Prostate gland (tissue), 2 donors: ENCODE measurements around the gene TRIM25. TPM values are rescaled to one million over a fixed set of nuclear protein-coding genes. Genes with fewer than 3 reads are reported as not detected.

Experiments used
- DNase-seq: peaks from one replicate; pipeline ENCODE4 v3.0.0-alpha.2; 2019; ENCODE audit warnings: low spot score
- H3K27ac ChIP-seq, 2 donors: fragments of 200-600 bp; sonication (generic); 2 replicates each; pipeline ENCODE4 v1.5.1; 2017 to 2019
- H3K27me3 ChIP-seq: fragments of 200-600 bp; sonication (generic); replicated peaks from 2 replicates; pipeline ENCODE4 v1.5.1; 2019; ENCODE audit not compliant: insufficient read depth
- H3K36me3 ChIP-seq, 2 donors: fragments of 200-600 bp; sonication (generic); 1 replicate in 1 of 2; 2 replicates in 1 of 2; pipeline versions ENCODE4 v1.5.1 to v1.8.1; 2017 to 2019
- H3K4me1 ChIP-seq: fragments of 200-600 bp; sonication (generic); replicated peaks from 2 replicates; pipeline ENCODE4 v1.5.1; 2019
- H3K4me3 ChIP-seq, 2 donors: fragments of 200-600 bp; sonication (generic); 2 replicates each; pipeline ENCODE4 v1.5.1; 2017 to 2019
- H3K9me3 ChIP-seq: fragments of 200-600 bp; sonication (generic); 2 replicates; pipeline ENCODE4 v1.5.1; 2017
- POLR2A ChIP-seq: fragments of 450-650 bp; IDR thresholded peaks from one replicate; pipeline ENCODE4 v1.6.1; 2016; ENCODE audit warnings: antibody characterized with exemption, mild to moderate bottlenecking
- POLR2AphosphoS5 ChIP-seq: sonication (generic); formaldehyde crosslinking; IDR thresholded peaks from one replicate; pipeline ENCODE4 v1.6.1; 2017; ENCODE audit warnings: antibody characterized with exemption
- WGBS: methylation state at CpG from one replicate; pipeline ENCODE4 v1.1.5; 2018; 5-methylcytosine and 5-hydroxymethylcytosine counted together
- intact Hi-C: fragments of 100-400 bp; cut with DNase I; formaldehyde crosslinking; loops from one replicate; pipeline ENCODE4 v1.14.2; 2022
- total RNA-seq, 2 donors: library from RNA; depleted of rRNA; stranded (reverse); fragments of >200 nt; gene quantifications; one replicate each; pipeline ENCODE4 v1.1.0, GENCODE V29; 2016
- TF ChIP-seq, protein P1 (sequence below), 4 experiments: fragments of 200-600 bp in 2 of 4; fragments of 450-650 bp in 2 of 4; sonication (generic) in 2 of 4; IDR thresholded peaks; 1 replicate in 3 of 4; 2 replicates in 1 of 4; pipeline ENCODE4 v1.5.1; 2016 to 2019; ENCODE audit warnings: antibody characterized with exemption in 4 of 4, mild to moderate bottlenecking in 2 of 4, moderate library complexity in 2 of 4

TRIM25 gene
- total RNA-seq, 2 donors from 2014 or later = 28.7 to 49.0 TPM

DNA sequence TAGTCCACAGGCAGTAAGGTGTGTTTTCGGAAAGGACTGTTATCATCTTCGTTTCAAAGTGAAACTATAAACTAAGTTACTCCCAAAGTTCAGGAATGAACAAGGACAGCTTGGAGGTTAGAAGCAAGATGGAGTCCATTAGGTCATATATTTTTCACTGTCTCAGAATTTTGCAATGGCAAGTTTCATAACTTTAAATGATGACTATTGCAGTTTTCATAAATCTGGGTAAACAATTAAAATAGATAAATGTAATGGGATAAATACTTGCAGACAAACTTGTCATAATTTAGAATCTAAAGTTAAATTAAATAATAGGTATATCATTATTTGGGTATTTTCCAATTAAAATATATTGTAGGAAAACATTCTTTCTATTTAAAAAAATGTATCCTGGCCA lies 14.7 kb upstream of the TRIM25 start:
- Histone ChIP-seq H3K27me3 (no peaks in the 10 kb centered on the region), H3K9me3 (no peaks in the 10 kb centered on the region), H3K36me3 (no peaks in the 10 kb centered on the region), H3K4me1 (no peaks in the 10 kb centered on the region), H3K4me3 (no peak overlapping the region), H3K27ac (no peak overlapping the region)
- intact Hi-C loops = no loop called here
- DNase-seq = no peak
- TF ChIP-seq POLR2A = no peak
- TF ChIP-seq, protein P1, sequence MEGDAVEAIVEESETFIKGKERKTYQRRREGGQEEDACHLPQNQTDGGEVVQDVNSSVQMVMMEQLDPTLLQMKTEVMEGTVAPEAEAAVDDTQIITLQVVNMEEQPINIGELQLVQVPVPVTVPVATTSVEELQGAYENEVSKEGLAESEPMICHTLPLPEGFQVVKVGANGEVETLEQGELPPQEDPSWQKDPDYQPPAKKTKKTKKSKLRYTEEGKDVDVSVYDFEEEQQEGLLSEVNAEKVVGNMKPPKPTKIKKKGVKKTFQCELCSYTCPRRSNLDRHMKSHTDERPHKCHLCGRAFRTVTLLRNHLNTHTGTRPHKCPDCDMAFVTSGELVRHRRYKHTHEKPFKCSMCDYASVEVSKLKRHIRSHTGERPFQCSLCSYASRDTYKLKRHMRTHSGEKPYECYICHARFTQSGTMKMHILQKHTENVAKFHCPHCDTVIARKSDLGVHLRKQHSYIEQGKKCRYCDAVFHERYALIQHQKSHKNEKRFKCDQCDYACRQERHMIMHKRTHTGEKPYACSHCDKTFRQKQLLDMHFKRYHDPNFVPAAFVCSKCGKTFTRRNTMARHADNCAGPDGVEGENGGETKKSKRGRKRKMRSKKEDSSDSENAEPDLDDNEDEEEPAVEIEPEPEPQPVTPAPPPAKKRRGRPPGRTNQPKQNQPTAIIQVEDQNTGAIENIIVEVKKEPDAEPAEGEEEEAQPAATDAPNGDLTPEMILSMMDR (IDR thresholded peaks at IDR 0.05) = no peak
- TF ChIP-seq POLR2AphosphoS5 = no peak
- 100% methylated on average over 2 of the region's 2 CpGs for WGBS

DNA sequence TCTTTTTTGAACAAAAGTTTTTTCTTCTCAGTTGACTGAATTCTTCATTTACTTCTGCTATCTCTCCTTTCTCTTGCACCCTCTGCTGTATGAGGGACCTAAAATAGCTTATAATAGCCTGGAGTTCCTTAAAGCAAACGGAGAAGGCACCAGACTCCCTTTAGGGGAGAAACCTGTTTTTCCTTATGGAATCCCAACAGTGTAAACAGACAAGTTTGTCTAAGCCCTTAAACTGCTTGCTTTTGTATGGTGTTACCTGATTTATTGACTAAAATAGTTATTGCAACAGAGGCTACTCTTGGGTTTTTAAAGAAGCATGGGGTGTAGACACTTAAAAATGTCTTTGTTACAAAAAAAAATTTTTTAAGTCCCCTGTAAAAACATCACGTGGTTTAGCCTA lies 12.9 kb upstream of the TRIM25 start:
- Histone ChIP-seq H3K27ac (no peak overlapping the region), H3K27me3 (no peaks in the 10 kb centered on the region), H3K36me3 (no peaks in the 10 kb centered on the region), H3K4me1 (no peaks in the 10 kb centered on the region), H3K4me3 (no peak overlapping the region), H3K9me3 (no peaks in the 10 kb centered on the region)
- intact Hi-C loops = no loop called here
- WGBS = 43% methylated on average over 2 of the region's 2 CpGs
- TF ChIP-seq, protein P1 (IDR thresholded peaks at IDR 0.05) = no peak
- no peak for TF ChIP-seq POLR2A
- TF ChIP-seq POLR2AphosphoS5 = no peak
- DNase-seq = no peak

DNA sequence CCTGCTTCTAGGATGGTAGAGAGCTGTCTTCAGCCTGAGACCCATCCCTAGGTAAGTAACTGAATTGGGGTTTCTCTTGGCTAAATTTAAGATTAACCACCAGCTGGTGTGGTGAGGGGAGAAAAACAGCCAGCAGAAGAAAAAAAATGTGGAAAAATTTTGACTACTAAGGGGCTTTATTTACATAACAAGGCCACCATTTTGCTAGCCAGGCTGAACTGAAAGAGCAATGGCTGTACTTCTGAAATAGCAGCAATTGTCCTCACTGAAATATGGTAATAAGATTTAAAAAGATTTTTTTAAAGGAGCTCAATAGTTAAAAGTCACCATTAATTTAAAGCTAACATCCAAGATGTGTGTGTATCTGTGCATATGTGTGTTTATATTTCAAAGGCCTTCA lies 12.4 kb upstream of the TRIM25 start:
- no peaks in the 10 kb centered on the region for H3K27me3 ChIP-seq
- no peaks in the 10 kb centered on the region for H3K4me1 ChIP-seq
- no peak overlapping the region for H3K27ac ChIP-seq
- H3K9me3 ChIP-seq = no peaks in the 10 kb centered on the region
- intact Hi-C loops = no loop called here
- no peak overlapping the region for H3K4me3 ChIP-seq
- H3K36me3 ChIP-seq = no peaks in the 10 kb centered on the region
- no peak for DNase-seq
- TF ChIP-seq, protein P1 (IDR thresholded peaks at IDR 0.05) = no peak
- TF ChIP-seq POLR2A = no peak
- TF ChIP-seq POLR2AphosphoS5 = no peak

DNA sequence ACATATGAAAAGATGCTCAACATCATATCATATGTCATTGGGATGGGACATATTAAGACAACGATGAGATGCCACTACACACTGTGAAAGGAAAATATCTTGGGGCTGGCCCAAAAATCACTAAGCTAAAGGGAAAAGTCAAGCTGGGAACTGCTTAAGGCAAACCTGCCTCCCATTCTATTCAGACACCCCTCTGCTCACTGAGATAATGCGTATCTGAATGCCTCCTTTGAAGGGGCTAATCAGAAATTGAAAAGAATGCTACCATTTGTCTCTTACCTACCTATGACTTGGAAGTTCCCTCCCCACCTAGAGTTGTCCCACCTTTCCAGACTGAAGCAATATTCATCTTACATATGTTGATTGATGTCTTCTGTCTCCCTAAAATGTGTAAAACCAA lies 11.2 kb upstream of the TRIM25 start:
- no peaks in the 10 kb centered on the region for H3K4me1 ChIP-seq
- DNase-seq = no peak
- no peaks in the 10 kb centered on the region for H3K36me3 ChIP-seq
- intact Hi-C loops = no loop called here
- TF ChIP-seq, protein P1 (IDR thresholded peaks at IDR 0.05) = no peak
- TF ChIP-seq POLR2AphosphoS5 (no peak), POLR2A (no peak)
- no peak overlapping the region for H3K4me3 ChIP-seq
- no peak overlapping the region for H3K27ac ChIP-seq
- 94% methylated on average over 2 of the region's 2 CpGs for WGBS
- no peaks in the 10 kb centered on the region for H3K9me3 ChIP-seq
- no peaks in the 10 kb centered on the region for H3K27me3 ChIP-seq

DNA sequence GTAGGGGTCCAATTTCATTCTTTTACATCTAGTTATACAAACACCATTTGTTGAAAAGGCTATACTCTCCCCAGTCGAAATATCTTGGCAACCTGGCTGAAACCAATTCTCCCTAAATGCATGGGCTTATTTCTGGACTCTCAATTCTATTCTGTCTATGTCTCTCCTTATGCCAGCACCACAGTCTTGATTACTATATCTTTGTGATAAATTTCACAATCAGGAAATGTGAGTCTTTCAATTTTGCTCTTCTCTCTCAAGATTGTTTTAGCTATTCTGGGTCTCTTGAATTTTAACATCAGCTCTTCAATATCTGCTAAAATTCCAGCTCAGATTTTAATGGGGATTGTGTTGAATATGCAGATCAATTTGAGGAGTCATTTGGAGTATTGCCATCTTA lies 5.9 kb upstream of the TRIM25 start:
- Histone ChIP-seq H3K9me3 (no peaks in the 10 kb centered on the region), H3K27me3 (no peaks in the 10 kb centered on the region), H3K4me3 (no peak overlapping the region), H3K27ac (no peak overlapping the region), H3K36me3 (no peaks in the 10 kb centered on the region), H3K4me1 (no peaks in the 10 kb centered on the region)
- TF ChIP-seq, protein P1 (IDR thresholded peaks at IDR 0.05) = no peak
- TF ChIP-seq POLR2A (no peak), POLR2AphosphoS5 (no peak)
- no peak for DNase-seq
- intact Hi-C loops = no loop called here
- 74% methylated on average over 1 of the region's 1 CpG for WGBS
